Nephron progenitor cell (in vitro differentiated cells): ENCODE results near the gene ABCC3.

Experiments
- DNase-seq: peaks from one replicate; pipeline ENCODE4 v3.0.0; 2021
- H3K27ac Mint-ChIP-seq: 2 replicates; pipeline ENCODE4 v1.8.0; 2021; ENCODE audit warnings: mild to moderate bottlenecking, moderate library complexity, mixed read lengths
- H3K27me3 Mint-ChIP-seq: 2 replicates; pipeline ENCODE4 v1.8.0; 2021; ENCODE audit warnings: mild to moderate bottlenecking, low read depth, mixed read lengths; ENCODE audit not compliant: poor library complexity
- H3K36me3 Mint-ChIP-seq: 2 replicates; pipeline ENCODE4 v1.8.0; 2021; ENCODE audit warnings: low read depth, mixed read lengths
- H3K4me1 Mint-ChIP-seq: 2 replicates; pipeline ENCODE4 v1.8.0; 2021; ENCODE audit warnings: mixed read lengths
- H3K4me3 Mint-ChIP-seq: 2 replicates; pipeline ENCODE4 v1.8.0; 2021; ENCODE audit warnings: mild to moderate bottlenecking, moderate library complexity, mixed read lengths
- H3K9me3 Mint-ChIP-seq: 2 replicates; pipeline ENCODE4 v1.8.0; 2021; ENCODE audit warnings: mild to moderate bottlenecking, moderate library complexity, mixed read lengths
- CTCF ChIP-seq: fragments of 200-600 bp; sonication (generic); IDR thresholded peaks from 2 replicates; pipeline ENCODE4 v1.5.0; 2021; ENCODE audit warnings: antibody characterized with exemption

Gene ABCC3

GRCh38 chr17:50601823-50602375, 32.8 kb upstream of the ABCC3 start:
- Mint-ChIP-seq H3K9me3 (no peaks in the 10 kb centered on the region), H3K36me3 (no peaks in the 10 kb centered on the region), H3K27ac (peak overlapping the region; percentile 79), H3K27me3 (peaks cover 41% of the 10 kb centered on the region), H3K4me3 (peak overlapping the region; percentile 16), H3K4me1 (peaks cover 48% of the 10 kb centered on the region)
- DNase-seq = no peak
- TF ChIP-seq CTCF = no peak

GRCh38 chr17:50602836-50603235, 31.8 kb upstream of the ABCC3 start:
- Mint-ChIP-seq H3K9me3 (no peaks in the 10 kb centered on the region), H3K27ac (no peak overlapping the region), H3K27me3 (peaks cover 46% of the 10 kb centered on the region), H3K4me3 (no peak overlapping the region), H3K36me3 (no peaks in the 10 kb centered on the region), H3K4me1 (peaks cover 48% of the 10 kb centered on the region)
- no peak for DNase-seq
- no peak for TF ChIP-seq CTCF

DNA sequence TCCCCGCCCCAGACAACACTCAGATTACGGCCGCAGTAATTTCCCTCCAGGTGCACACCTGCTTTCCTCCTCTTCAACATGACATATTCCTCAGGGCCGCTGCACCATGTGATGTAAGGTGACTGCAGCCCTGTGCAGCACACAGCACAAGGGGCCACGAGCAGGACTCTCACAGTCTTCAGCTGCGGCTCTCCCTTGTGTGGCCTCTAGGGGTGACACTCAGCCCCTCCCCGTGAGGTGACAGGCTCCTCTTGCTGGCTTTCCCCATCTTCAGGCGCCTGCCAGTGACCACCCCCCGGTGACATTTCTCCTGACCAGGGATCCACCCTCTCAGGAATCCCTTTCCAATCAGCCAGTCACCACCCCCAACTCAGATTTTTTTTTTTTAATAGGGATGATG, 31.3 kb upstream of the ABCC3 start:
- Mint-ChIP-seq H3K4me3 (peak overlapping the region; percentile 49), H3K4me1 (peaks cover 48% of the 10 kb centered on the region), H3K27me3 (peaks cover 44% of the 10 kb centered on the region), H3K27ac (no peak overlapping the region), H3K36me3 (no peaks in the 10 kb centered on the region), H3K9me3 (no peaks in the 10 kb centered on the region)
- TF ChIP-seq CTCF = peak; percentile 30
- no peak for DNase-seq

DNA sequence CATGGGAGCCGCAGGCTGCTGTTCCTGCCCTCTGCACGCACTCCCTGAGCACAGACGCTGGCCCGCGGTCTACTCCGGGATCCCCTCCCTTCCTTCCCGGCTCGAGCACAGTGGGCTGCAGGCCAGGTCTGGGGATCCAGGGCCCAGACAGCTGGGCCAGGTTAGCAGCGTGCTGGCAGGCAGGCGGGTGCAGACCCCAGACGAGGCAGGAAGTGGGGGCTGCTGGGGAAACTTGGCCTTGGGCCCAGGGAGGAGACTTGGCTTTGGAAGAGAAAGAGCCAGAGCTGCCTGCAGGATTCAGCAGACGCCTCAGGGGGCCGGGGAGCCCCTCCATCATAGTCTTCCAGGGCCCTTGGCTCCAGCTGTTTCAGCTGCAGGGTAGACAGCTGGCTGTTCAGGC, 30.2 kb upstream of the ABCC3 start:
- no peaks in the 10 kb centered on the region for H3K9me3 Mint-ChIP-seq

DNA sequence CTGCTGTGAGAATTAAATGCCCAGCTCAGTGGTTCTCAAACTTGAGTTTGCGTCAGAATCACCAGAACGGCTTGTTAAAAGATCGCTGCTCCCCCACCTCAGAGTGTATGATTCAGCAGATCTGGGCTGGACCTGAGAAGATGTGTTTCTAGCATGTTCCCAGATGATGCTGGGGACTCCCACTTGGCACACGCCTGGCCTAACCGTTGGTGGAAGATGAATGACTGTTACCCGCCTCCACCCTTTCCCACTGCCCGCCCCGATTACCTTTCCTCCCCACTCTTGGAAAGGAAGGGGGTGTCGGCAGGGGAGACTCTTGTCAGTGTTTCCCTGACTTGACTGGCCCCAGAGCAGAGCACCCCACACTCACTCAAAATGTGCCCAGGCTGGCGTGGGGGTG, 29.3 kb upstream of the ABCC3 start:
- Mint-ChIP-seq H3K27ac (no peak overlapping the region), H3K4me3 (no peak overlapping the region), H3K4me1 (peaks cover 64% of the 10 kb centered on the region), H3K36me3 (no peaks in the 10 kb centered on the region), H3K9me3 (no peaks in the 10 kb centered on the region), H3K27me3 (peaks cover 34% of the 10 kb centered on the region)
- no peak for DNase-seq
- TF ChIP-seq CTCF = no peak

More for the DNA sequence above, 30.2 kb upstream of the ABCC3 start:
- no peak overlapping the region for H3K4me3 Mint-ChIP-seq
- H3K36me3 Mint-ChIP-seq = no peaks in the 10 kb centered on the region
- H3K27ac Mint-ChIP-seq = no peak overlapping the region
- TF ChIP-seq CTCF = no peak
- H3K27me3 Mint-ChIP-seq = peaks cover 40% of the 10 kb centered on the region
- DNase-seq = no peak
- peaks cover 59% of the 10 kb centered on the region for H3K4me1 Mint-ChIP-seq

GRCh38 chr17:50607522-50608175, 27.0 kb upstream of the ABCC3 start:
- no peak overlapping the region for H3K4me3 Mint-ChIP-seq
- no peak for TF ChIP-seq CTCF
- no peaks in the 10 kb centered on the region for H3K36me3 Mint-ChIP-seq
- H3K9me3 Mint-ChIP-seq = no peaks in the 10 kb centered on the region
- H3K4me1 Mint-ChIP-seq = peaks cover 51% of the 10 kb centered on the region
- no peak for DNase-seq
- H3K27ac Mint-ChIP-seq = no peak overlapping the region
- H3K27me3 Mint-ChIP-seq = peaks cover 27% of the 10 kb centered on the region
